Tibial nerve (tissue), 4 donors: Measurements from ENCODE around the gene GCSAM. TPM values are rescaled to one million over a fixed set of nuclear protein-coding genes. Genes with fewer than 3 reads are reported as not detected.

ENCODE experiments used
- DNase-seq, 2 donors: peaks; one replicate each; pipeline ENCODE4 v3.0.0-alpha.2; 2019; ENCODE audit warnings: low spot score in 2 of 2
- H3K27ac ChIP-seq, 4 donors: fragments of 200-600 bp; sonication (generic) in 3 of 4; one replicate each; pipeline ENCODE4 v1.5.1; 2017 to 2019; ENCODE audit warnings: mild to moderate bottlenecking in 1 of 4
- H3K27me3 ChIP-seq, 2 donors: fragments of 200-600 bp; sonication (generic) in 1 of 2; one replicate each; pipeline versions ENCODE4 v1.5.1 to v1.6.0; 2017 to 2019
- H3K36me3 ChIP-seq, 3 donors: fragments of 200-600 bp; sonication (generic); one replicate each; pipeline ENCODE4 v1.5.1; 2018 to 2019
- H3K4me1 ChIP-seq, 4 donors: fragments of 200-600 bp; sonication (generic) in 3 of 4; one replicate each; pipeline ENCODE4 v1.5.1; 2017 to 2019
- H3K4me3 ChIP-seq, 4 donors: fragments of 200-600 bp; sonication (generic) in 3 of 4; one replicate each; pipeline ENCODE4 v1.5.1; 2017 to 2019; ENCODE audit warnings: mild to moderate bottlenecking in 1 of 4, moderate library complexity in 1 of 4
- H3K9me3 ChIP-seq, 4 donors: fragments of 200-600 bp; sonication (generic) in 3 of 4; one replicate each; pipeline ENCODE4 v1.5.1; 2017 to 2019
- EP300 ChIP-seq, 2 donors: sonication (generic); formaldehyde crosslinking; IDR thresholded peaks; one replicate each; pipeline ENCODE4 v1.6.1; 2017; ENCODE audit warnings: antibody characterized with exemption in 2 of 2, mild to moderate bottlenecking in 1 of 2
- POLR2A ChIP-seq, 2 donors: fragments of 450-650 bp; IDR thresholded peaks; one replicate each; pipeline ENCODE4 v1.6.1; 2017; ENCODE audit warnings: antibody characterized with exemption in 2 of 2, mild to moderate bottlenecking in 2 of 2, moderate library complexity in 2 of 2
- WGBS, 2 donors: methylation state at CpG; one replicate each; pipeline ENCODE4 v1.1.5; 2018; 5-methylcytosine and 5-hydroxymethylcytosine counted together
- total RNA-seq, 4 donors: library from RNA; depleted of rRNA; stranded (reverse); fragments of >200 nt; gene quantifications; one replicate each; pipeline ENCODE4 v1.1.0, GENCODE V29; 2016
- TF ChIP-seq, protein P1 (sequence below), 5 experiments: fragments of 200-600 bp in 3 of 5; fragments of 450-650 bp in 2 of 5; sonication (generic) in 3 of 5; IDR thresholded peaks; one replicate each; pipeline ENCODE4 v1.5.1; 2016 to 2019; ENCODE audit warnings: antibody characterized with exemption in 5 of 5, mild to moderate bottlenecking in 3 of 5, moderate library complexity in 2 of 5

Gene GCSAM
- total RNA-seq, 4 donors from 2014 or later, result under 0.01 to 2.0 TPM; not detected in 2

GRCh38 chr3:112134335-112135124 lies 1.5 kb upstream of the GCSAM start:
- TF ChIP-seq, protein P1, sequence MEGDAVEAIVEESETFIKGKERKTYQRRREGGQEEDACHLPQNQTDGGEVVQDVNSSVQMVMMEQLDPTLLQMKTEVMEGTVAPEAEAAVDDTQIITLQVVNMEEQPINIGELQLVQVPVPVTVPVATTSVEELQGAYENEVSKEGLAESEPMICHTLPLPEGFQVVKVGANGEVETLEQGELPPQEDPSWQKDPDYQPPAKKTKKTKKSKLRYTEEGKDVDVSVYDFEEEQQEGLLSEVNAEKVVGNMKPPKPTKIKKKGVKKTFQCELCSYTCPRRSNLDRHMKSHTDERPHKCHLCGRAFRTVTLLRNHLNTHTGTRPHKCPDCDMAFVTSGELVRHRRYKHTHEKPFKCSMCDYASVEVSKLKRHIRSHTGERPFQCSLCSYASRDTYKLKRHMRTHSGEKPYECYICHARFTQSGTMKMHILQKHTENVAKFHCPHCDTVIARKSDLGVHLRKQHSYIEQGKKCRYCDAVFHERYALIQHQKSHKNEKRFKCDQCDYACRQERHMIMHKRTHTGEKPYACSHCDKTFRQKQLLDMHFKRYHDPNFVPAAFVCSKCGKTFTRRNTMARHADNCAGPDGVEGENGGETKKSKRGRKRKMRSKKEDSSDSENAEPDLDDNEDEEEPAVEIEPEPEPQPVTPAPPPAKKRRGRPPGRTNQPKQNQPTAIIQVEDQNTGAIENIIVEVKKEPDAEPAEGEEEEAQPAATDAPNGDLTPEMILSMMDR (IDR thresholded peaks at IDR 0.05), result no peak
- no peak for TF ChIP-seq EP300 (IDR thresholded peaks at IDR 0.05)
- TF ChIP-seq POLR2A (IDR thresholded peaks at IDR 0.05), result no peak
- Histone ChIP-seq H3K27me3 (no peaks in the 10 kb centered on the region), H3K4me1 (peaks cover 0 to 16% (median 6%) of the 10 kb centered on the region in 4 donors), H3K36me3 (no peaks in the 10 kb centered on the region), H3K9me3 (no peaks in the 10 kb centered on the region), H3K4me3 (no peak overlapping the region), H3K27ac (no peak overlapping the region)
- 74 to 78% methylated on average over 8 of the region's 8 CpGs for WGBS, 2 donors
- no peak for DNase-seq

GRCh38 chr3:112133626-112134334 lies 732 bp upstream of the GCSAM start:
- H3K27me3 ChIP-seq, result no peaks in the 10 kb centered on the region
- H3K27ac ChIP-seq, result no peak overlapping the region
- WGBS, 2 donors, result 83 to 91% methylated on average over 5 of the region's 5 CpGs
- H3K4me1 ChIP-seq, result peaks cover 0 to 16% (median 6%) of the 10 kb centered on the region in 4 donors
- TF ChIP-seq POLR2A (IDR thresholded peaks at IDR 0.05), result no peak
- TF ChIP-seq, protein P1 (IDR thresholded peaks at IDR 0.05), result no peak
- TF ChIP-seq EP300 (IDR thresholded peaks at IDR 0.05), result no peak
- no peaks in the 10 kb centered on the region for H3K36me3 ChIP-seq
- DNase-seq, result no peak
- no peak overlapping the region for H3K4me3 ChIP-seq
- H3K9me3 ChIP-seq, result no peaks in the 10 kb centered on the region

GRCh38 chr3:112132554-112132953 lies 494 bp downstream of the GCSAM start:
- H3K36me3 ChIP-seq, result no peaks in the 10 kb centered on the region
- H3K9me3 ChIP-seq, result no peaks in the 10 kb centered on the region
- no peak for DNase-seq
- TF ChIP-seq, protein P1 (IDR thresholded peaks at IDR 0.05), result no peak
- TF ChIP-seq POLR2A (IDR thresholded peaks at IDR 0.05) (no peak), EP300 (IDR thresholded peaks at IDR 0.05) (no peak)
- peak overlapping the region in 1 of 4 donors; percentile 35 for H3K27ac ChIP-seq
- peaks cover 0 to 13% (median 7%) of the 10 kb centered on the region in 4 donors for H3K4me1 ChIP-seq
- H3K4me3 ChIP-seq, result no peak overlapping the region
- no peaks in the 10 kb centered on the region for H3K27me3 ChIP-seq
- WGBS, 2 donors, result 83 to 90% methylated on average over 1 of the region's 1 CpG

DNA sequence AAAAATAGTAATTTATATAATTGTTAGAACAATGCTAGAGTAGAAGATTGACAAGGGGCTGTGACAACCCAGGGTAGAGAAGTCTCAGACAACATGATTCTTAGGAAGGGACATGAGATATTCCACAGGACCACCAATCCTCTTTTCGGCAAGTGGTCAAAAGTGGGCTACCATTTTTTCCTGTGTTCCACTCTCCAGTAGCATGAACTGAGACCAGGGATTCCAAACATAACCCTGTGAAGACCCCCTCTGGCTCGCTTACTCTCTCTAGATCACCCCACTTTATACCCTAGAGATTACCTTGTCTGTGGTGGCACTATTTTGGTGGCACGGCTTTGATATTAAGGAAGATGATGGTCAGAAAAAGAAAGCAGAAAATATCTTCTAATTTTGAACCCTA lies 960 bp downstream of the GCSAM start:
- H3K9me3 ChIP-seq, result no peaks in the 10 kb centered on the region
- H3K4me1 ChIP-seq, result peaks cover 0 to 13% (median 6%) of the 10 kb centered on the region in 4 donors
- no peak overlapping the region for H3K27ac ChIP-seq
- H3K36me3 ChIP-seq, result no peaks in the 10 kb centered on the region
- H3K27me3 ChIP-seq, result no peaks in the 10 kb centered on the region
- 93 to 96% methylated on average over 3 of the region's 3 CpGs for WGBS, 2 donors
- TF ChIP-seq, protein P1 (IDR thresholded peaks at IDR 0.05), result no peak
- TF ChIP-seq POLR2A (IDR thresholded peaks at IDR 0.05) (no peak), EP300 (IDR thresholded peaks at IDR 0.05) (no peak)
- no peak for DNase-seq
- no peak overlapping the region for H3K4me3 ChIP-seq

GRCh38 chr3:112131111-112131510 lies 1.9 kb downstream of the GCSAM start:
- Histone ChIP-seq H3K36me3 (no peaks in the 10 kb centered on the region), H3K4me1 (peaks cover 0 to 18% (median 5%) of the 10 kb centered on the region in 4 donors), H3K9me3 (no peaks in the 10 kb centered on the region), H3K4me3 (no peak overlapping the region), H3K27ac (no peak overlapping the region), H3K27me3 (no peaks in the 10 kb centered on the region)
- TF ChIP-seq POLR2A (IDR thresholded peaks at IDR 0.05) (no peak), EP300 (IDR thresholded peaks at IDR 0.05) (no peak)
- TF ChIP-seq, protein P1 (IDR thresholded peaks at IDR 0.05), result no peak
- WGBS, 2 donors, result 93 to 97% methylated on average over 3 of the region's 3 CpGs
- no peak for DNase-seq
